B cell (primary cell): ENCODE measurements around the gene TMEM163. TPM values are rescaled to one million over a fixed set of nuclear protein-coding genes. Genes with fewer than 3 reads are reported as not detected.

Experiments used
- ATAC-seq: fragments of 200-7000 bp; cut with Tn5 transposase; one replicate; pipeline ENCODE4 v1.10.0; 2021; ENCODE audit warnings: low read depth, mild to moderate bottlenecking, moderate number of reproducible peaks, moderate library complexity
- CTCF ChIA-PET: fragments of 350-600 bp; sonication (Branson Sonifier 250); formaldehyde crosslinking; loops from one replicate; lab custom pipeline; 2021; ENCODE audit warnings: antibody characterized with exemption, inconsistent platforms; lab: Charles Lee
- POLR2A ChIA-PET: fragments of 350-600 bp; sonication (Branson Sonifier 250); formaldehyde crosslinking; loops from one replicate; lab custom pipeline; 2021; ENCODE audit warnings: antibody characterized with exemption; lab: Charles Lee
- DNase-seq: peaks from one replicate; pipeline ENCODE4 v3.0.0; 2013
- H2AFZ ChIP-seq: 2 replicates; pipeline ENCODE4 v1.6.1; 2012; ENCODE audit warnings: mild to moderate bottlenecking, low read depth, low read length; ENCODE audit not compliant: insufficient read depth, poor library complexity, severe bottlenecking
- H3K27ac ChIP-seq, 2 donors: 1 replicate in 1 of 2; 2 replicates in 1 of 2; pipeline ENCODE4 v1.5.1; 2012 to 2013; ENCODE audit warnings: low read length in 2 of 2, mild to moderate bottlenecking in 2 of 2, moderate library complexity in 1 of 2
- H3K27me3 ChIP-seq, 4 experiments: fragments of 200-600 bp in 1 of 4; sonication (generic) in 1 of 4; replicated peaks in 1 of 4; 1 replicate in 2 of 4; 2 replicates in 2 of 4; pipeline versions ENCODE4 v1.6.1 to v1.7.0; 2013 to 2016; ENCODE audit warnings: low read length in 3 of 4, mild to moderate bottlenecking in 2 of 4, mixed read lengths in 1 of 4, moderate library complexity in 1 of 4; ENCODE audit not compliant: insufficient read depth in 4 of 4, control insufficient read depth in 3 of 4; ENCODE audit errors: control extremely low read depth in 1 of 4
- H3K36me3 ChIP-seq, 2 experiments: replicated peaks in 1 of 2; 1 replicate in 1 of 2; 2 replicates in 1 of 2; pipeline versions ENCODE4 v1.6.1 to v1.7.1; 2013; ENCODE audit warnings: low read length in 1 of 2; ENCODE audit not compliant: insufficient read depth in 2 of 2, control insufficient read depth in 1 of 2; ENCODE audit errors: control extremely low read depth in 1 of 2, extremely low read depth in 1 of 2
- H3K4me1 ChIP-seq, 2 donors: fragments of 200-600 bp in 1 of 2; sonication (generic) in 1 of 2; 1 replicate in 1 of 2; 2 replicates in 1 of 2; pipeline versions ENCODE4 v1.5.1 to v1.6.1; 2013 to 2017; ENCODE audit warnings: low read length in 2 of 2; ENCODE audit not compliant: control insufficient read depth in 2 of 2, insufficient read depth in 2 of 2
- H3K4me2 ChIP-seq: replicated peaks from 2 replicates; pipeline ENCODE3; 2012; ENCODE audit warnings: mild to moderate bottlenecking, low read depth, low read length; ENCODE audit not compliant: poor library complexity, severe bottlenecking
- H3K4me3 ChIP-seq, 5 experiments: fragments of 200-600 bp in 1 of 5; sonication (generic) in 1 of 5; 1 replicate in 3 of 5; 2 replicates in 2 of 5; pipeline versions ENCODE4 v1.5.1 to v1.7.0; 2011 to 2016; ENCODE audit warnings: low read length in 4 of 5, mild to moderate bottlenecking in 4 of 5, low read depth in 2 of 5, control low read depth in 1 of 5, moderate library complexity in 1 of 5; ENCODE audit not compliant: insufficient read depth in 1 of 5; ENCODE audit errors: control extremely low read depth in 1 of 5, extremely low read depth in 1 of 5
- H3K79me2 ChIP-seq: fragments of 200-600 bp; sonication (generic); one replicate; pipeline ENCODE4 v1.6.0; 2016; ENCODE audit warnings: low read length; ENCODE audit not compliant: control insufficient read depth, insufficient read depth
- H3K9ac ChIP-seq: fragments of 200-600 bp; sonication (generic); 2 replicates; pipeline ENCODE4 v1.6.1; 2017; ENCODE audit warnings: mild to moderate bottlenecking, low read length, moderate library complexity
- H3K9me3 ChIP-seq, 3 donors: one replicate each; pipeline versions ENCODE4 v1.6.1 to v1.7.1; 2013; ENCODE audit warnings: low read length in 2 of 3; ENCODE audit not compliant: control insufficient read depth in 2 of 3, insufficient read depth in 1 of 3; ENCODE audit errors: control extremely low read depth in 1 of 3
- H4K20me1 ChIP-seq: 2 replicates; pipeline ENCODE4 v1.6.0; 2012; ENCODE audit warnings: mild to moderate bottlenecking, low read length; ENCODE audit not compliant: insufficient read depth, control insufficient read depth, poor library complexity, severe bottlenecking
- H3K27ac Mint-ChIP-seq: one replicate; pipeline ENCODE4 v1.8.0; 2021; ENCODE audit warnings: mixed read lengths
- H3K27me3 Mint-ChIP-seq: one replicate; pipeline ENCODE4 v1.8.0; 2021; ENCODE audit warnings: mixed read lengths
- H3K4me1 Mint-ChIP-seq: one replicate; pipeline ENCODE4 v1.8.0; 2021; ENCODE audit warnings: mixed read lengths
- H3K4me3 Mint-ChIP-seq: one replicate; pipeline ENCODE4 v1.8.0; 2021; ENCODE audit warnings: mixed read lengths
- H3K9me3 Mint-ChIP-seq: one replicate; pipeline ENCODE4 v1.8.0; 2022; ENCODE audit warnings: mixed read lengths; ENCODE audit not compliant: insufficient read depth
- CTCF ChIP-seq: fragments of 200-600 bp; IDR thresholded peaks from one replicate; pipeline ENCODE4 v1.8.0; 2022; ENCODE audit warnings: antibody characterized with exemption, mild to moderate bottlenecking
- EZH2 ChIP-seq: IDR thresholded peaks from 2 replicates; pipeline ENCODE4 v1.6.1; 2012; ENCODE audit warnings: borderline replicate concordance, low read depth, mild to moderate bottlenecking, moderate library complexity, low read length; ENCODE audit not compliant: insufficient read depth, poor library complexity, severe bottlenecking
- WGBS: methylation state at CpG from one replicate; pipeline ENCODE4 v1.1.5; 2013; ENCODE audit warnings: missing lambda C conversion rate; ENCODE audit not compliant: insufficient coverage; 5-methylcytosine and 5-hydroxymethylcytosine counted together
- intact Hi-C: fragments of 100-400 bp; cut with micrococcal nuclease; formaldehyde crosslinking; loops from one replicate; pipeline ENCODE4 v1.10.0; 2022
- polyA plus RNA-seq: library from polyadenylated mRNA; depleted of rRNA; stranded (reverse); fragments of >200 nt; gene quantifications from 2 replicates; pipeline ENCODE4 v1.2.3, GENCODE V29; 2012
- total RNA-seq, 2 donors: library from RNA; stranded (reverse); fragments of 120-200 nt in 1 of 2; gene quantifications; 1 replicate in 1 of 2; 2 replicates in 1 of 2; pipeline versions ENCODE4 v1.2.3 to v1.2.4, GENCODE V29; 2013 to 2022

Gene TMEM163
- total and polyA plus RNA-seq, 2 donors (not counting 1 experiment from before 2014, with no cell fraction given): 2.6 to 5.6 TPM

GRCh38 chr2:134406736-134407135 lies 312.1 kb downstream of the TMEM163 start:
- Histone ChIP-seq H3K4me3 (no peak overlapping the region), H4K20me1 (peaks cover 18% of the 10 kb centered on the region), H3K4me2 (no peak overlapping the region), H3K9me3 (no peaks in the 10 kb centered on the region), H3K79me2 (peaks cover 33% of the 10 kb centered on the region), H3K9ac (no peak overlapping the region), H3K27me3 (no peaks in the 10 kb centered on the region), H3K36me3 (peaks cover 0 to 55% of the 10 kb centered on the region in 2 experiments), H3K27ac (peak overlapping the region in 1 of 2 donors; percentile 61), H2AFZ (no peak overlapping the region), H3K4me1 (peaks cover 39 to 46% of the 10 kb centered on the region in 2 donors)
- Mint-ChIP-seq H3K4me3 (no peak overlapping the region), H3K27me3 (no peaks in the 10 kb centered on the region), H3K4me1 (peaks cover 54% of the 10 kb centered on the region), H3K27ac (peak overlapping the region; percentile 79), H3K9me3 (no peaks in the 10 kb centered on the region)
- no peak for DNase-seq
- WGBS: 54% methylated on average over 3 of the region's 3 CpGs
- intact Hi-C loops: no loop called here
- no peak for TF ChIP-seq EZH2
- TF ChIP-seq CTCF: no peak
- CTCF ChIA-PET: interaction anchor here (0.8 to 1.6 kb wide), 6 partner anchors 10 to 522 kb away, joined by 3 to 7 read pairs (median 3); no protein-coding TSS in a partner anchor
- ATAC-seq: no peak
- POLR2A ChIA-PET: no interaction called here

GRCh38 chr2:134406311-134406710 lies 312.5 kb downstream of the TMEM163 start:
- ATAC-seq: no peak
- intact Hi-C loops: no loop called here
- Histone ChIP-seq H3K4me1 (peaks cover 35 to 42% of the 10 kb centered on the region in 2 donors), H3K4me3 (no peak overlapping the region), H3K79me2 (peaks cover 35% of the 10 kb centered on the region), H3K9ac (no peak overlapping the region), H3K27ac (peak overlapping the region in 1 of 2 donors; percentile 61), H3K9me3 (no peaks in the 10 kb centered on the region), H3K36me3 (peaks cover 0 to 56% of the 10 kb centered on the region in 2 experiments), H3K4me2 (no peak overlapping the region), H2AFZ (no peak overlapping the region), H4K20me1 (peaks cover 18% of the 10 kb centered on the region), H3K27me3 (no peaks in the 10 kb centered on the region)
- no peak for DNase-seq
- TF ChIP-seq CTCF: no peak
- Mint-ChIP-seq H3K27ac (peak overlapping the region; percentile 73), H3K4me1 (peaks cover 50% of the 10 kb centered on the region), H3K4me3 (no peak overlapping the region), H3K9me3 (no peaks in the 10 kb centered on the region), H3K27me3 (no peaks in the 10 kb centered on the region)
- ChIA-PET POLR2A (no interaction called here), CTCF (interaction anchor here (0.8 to 1.6 kb wide), 6 partner anchors 10 to 522 kb away, joined by 3 to 7 read pairs (median 3); no protein-coding TSS in a partner anchor)
- WGBS: 90% methylated on average over 3 of the region's 5 CpGs

Other genes with a start within 250 kb of the TMEM163 start
- gene ACMSD, start 119.6 kb upstream of the TMEM163 start, total RNA-seq: not detected in 2 replicates
- not detected in 2 replicates for gene ACMSD, start 119.6 kb upstream of the TMEM163 start, polyA plus RNA-seq
- gene CCNT2, start 199.8 kb upstream of the TMEM163 start, total RNA-seq: 86.7 and 91.0 TPM in 2 replicates
- 17.4 and 27.6 TPM in 2 replicates for gene CCNT2, start 199.8 kb upstream of the TMEM163 start, polyA plus RNA-seq